ENCODE measurements around the gene OR2T3.
"Not testable (repeated sequence)": the region's sequence is repeated elsewhere in the genome, so short reads cannot be mapped to it uniquely, and the experiment has no call there.

The OR2T3 gene

GRCh38 chr1:248473051-248473450, at the start of gene OR2T3:
TSS of gene OR2T3 (plus strand) at chr1:248473351. CDS start at chr1:248473351, 0 bp downstream.
- not testable (repeated sequence) for DNase-seq

GRCh38 chr1:248427526-248428191, 45.5 kb upstream of the OR2T3 start:
- not testable (repeated sequence) for DNase-seq

- DNase-seq: not testable (repeated sequence)
Measured at GRCh38 chr1:248428192-248428533, 45.0 kb upstream of the OR2T3 start.

GRCh38 chr1:248431683-248432082, 41.5 kb upstream of the OR2T3 start:
- DNase-seq: not testable (repeated sequence)

DNA sequence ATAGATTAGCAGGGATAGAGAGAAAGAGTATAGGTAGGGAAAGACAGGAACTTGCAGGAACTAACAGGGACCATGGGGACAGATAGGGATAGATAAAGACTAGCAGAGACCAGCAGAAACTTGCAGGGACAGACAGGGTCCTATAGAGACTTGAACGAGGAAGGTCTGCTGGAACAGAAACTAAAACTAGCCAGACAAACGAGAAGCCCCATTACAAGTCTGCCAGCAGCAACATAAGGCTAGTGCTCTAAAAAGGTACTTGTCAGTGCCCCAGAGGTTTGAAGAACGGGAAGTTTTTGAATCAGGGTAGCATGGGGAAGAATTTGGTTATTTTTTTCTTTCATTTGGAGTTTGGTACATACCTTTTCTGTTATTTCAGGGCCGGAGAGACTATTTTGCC, 41.0 kb upstream of the OR2T3 start:
- DNase-seq: not testable (repeated sequence)

DNA sequence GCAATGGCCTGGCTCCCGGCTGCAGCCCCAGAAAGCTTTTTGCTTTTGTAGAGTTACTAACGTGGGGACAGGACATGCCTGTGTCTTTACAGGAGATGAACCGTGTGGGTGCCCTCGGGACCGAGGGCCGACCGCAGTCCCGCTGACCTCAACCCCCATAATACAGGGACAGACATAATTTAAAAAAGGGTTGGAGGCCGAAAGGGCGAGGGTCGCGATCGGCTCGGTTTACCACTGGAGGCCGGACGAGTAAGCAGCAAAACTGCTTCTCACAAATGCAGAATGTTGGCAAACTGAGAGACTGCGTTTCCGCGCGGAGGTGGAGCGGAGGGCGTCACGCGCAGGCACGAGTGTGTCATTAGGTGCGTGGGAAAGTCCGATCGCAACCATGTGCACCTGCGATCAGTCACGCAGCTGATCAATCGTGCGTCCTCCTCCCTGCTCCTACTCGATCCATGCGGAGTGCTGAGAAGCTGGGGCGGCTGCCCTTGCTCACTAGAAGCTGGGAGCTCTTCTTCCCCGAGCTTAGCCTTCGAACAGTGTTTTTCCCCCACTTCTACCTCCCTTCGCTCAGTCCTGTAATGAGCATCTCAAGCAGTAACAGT, 39.2 kb upstream of the OR2T3 start:
- not testable (repeated sequence) for DNase-seq

DNA sequence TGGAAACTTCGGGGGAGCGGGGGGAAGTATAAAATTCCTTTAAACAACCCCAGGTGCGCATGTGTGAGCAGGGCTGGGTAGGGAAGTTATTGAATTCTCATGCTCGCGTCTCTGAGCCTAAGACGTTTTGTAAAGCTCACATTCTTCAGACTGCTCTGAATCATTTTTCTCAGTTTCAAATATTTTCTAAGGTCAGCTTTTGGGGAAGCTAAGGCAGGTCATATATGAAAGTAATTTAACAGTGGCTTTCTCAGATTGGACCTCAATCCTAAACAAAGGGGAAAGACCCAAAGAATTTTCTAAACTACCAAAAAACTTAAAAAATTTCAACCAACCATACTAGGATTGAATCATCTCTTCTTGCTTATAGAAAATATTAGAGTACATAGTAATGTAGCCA, 38.2 kb upstream of the OR2T3 start:
- not testable (repeated sequence) for DNase-seq

GRCh38 chr1:248436303-248436702, 36.8 kb upstream of the OR2T3 start:
- not testable (repeated sequence) for DNase-seq

GRCh38 chr1:248438668-248439067, 34.5 kb upstream of the OR2T3 start:
- DNase-seq: not testable (repeated sequence)

- not testable (repeated sequence) for DNase-seq
Measured at GRCh38 chr1:248439283-248439682, 33.9 kb upstream of the OR2T3 start.

GRCh38 chr1:248442500-248443277, 30.5 kb upstream of the OR2T3 start:
- not testable (repeated sequence) for DNase-seq

GRCh38 chr1:248444603-248445002, 28.5 kb upstream of the OR2T3 start:
- DNase-seq: not testable (repeated sequence)

DNA sequence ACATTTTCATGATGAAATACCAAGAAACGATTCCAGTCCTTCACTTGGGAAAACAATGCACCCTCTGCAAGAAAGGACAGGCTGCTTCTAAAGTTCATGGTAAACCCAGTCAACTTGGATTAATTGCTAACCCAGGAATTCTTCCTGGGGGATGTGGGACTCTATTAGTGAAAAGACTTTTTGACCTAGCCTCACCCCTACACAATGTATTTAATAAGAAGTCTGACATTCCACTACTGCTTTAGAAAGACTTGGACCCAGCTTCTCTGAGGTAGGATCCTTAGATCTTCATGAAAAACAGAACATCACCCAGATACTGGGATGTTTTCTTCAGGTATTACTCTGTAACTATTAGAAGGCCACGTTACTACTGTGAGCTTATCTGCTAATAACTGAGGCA, 27.8 kb upstream of the OR2T3 start, which contains the start of gene OR2T2:
OR2T2 (plus strand) TSS at position 239 of the 400 bp plus-strand sequence. CDS start 7,161 bp downstream, outside the sequence.
- DNase-seq: not testable (repeated sequence)

DNA sequence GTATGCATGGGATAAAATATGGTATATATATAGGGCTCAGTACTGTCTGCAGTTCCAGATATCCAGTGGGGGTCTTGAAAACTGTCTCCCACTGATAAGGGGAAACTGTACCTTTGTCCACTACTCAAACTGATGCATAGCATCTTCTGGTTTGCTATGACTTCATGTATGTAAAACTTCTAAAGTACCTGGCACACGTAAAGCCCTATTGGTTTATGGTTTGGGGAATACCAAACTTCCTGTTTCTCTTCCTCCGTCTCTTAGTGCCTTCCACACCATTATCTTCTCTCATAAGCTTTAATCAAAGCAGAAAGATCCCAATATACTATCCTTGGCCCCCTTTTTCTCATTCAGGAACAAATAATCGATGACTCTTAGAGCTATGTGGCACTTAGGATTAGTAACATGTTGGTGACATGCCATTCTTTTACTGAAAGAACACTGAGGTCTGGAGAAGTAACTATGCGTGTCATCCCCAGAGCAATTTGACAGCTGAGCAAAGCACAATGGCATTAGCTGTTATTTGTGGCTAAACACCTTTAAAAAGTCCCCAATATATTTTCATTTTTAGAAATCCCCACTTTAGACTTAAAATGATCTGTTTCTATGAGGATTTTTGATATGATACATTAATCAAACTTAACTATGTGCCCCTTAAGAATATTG, 24.6 kb upstream of the OR2T3 start:
- DNase-seq: not testable (repeated sequence)

DNA sequence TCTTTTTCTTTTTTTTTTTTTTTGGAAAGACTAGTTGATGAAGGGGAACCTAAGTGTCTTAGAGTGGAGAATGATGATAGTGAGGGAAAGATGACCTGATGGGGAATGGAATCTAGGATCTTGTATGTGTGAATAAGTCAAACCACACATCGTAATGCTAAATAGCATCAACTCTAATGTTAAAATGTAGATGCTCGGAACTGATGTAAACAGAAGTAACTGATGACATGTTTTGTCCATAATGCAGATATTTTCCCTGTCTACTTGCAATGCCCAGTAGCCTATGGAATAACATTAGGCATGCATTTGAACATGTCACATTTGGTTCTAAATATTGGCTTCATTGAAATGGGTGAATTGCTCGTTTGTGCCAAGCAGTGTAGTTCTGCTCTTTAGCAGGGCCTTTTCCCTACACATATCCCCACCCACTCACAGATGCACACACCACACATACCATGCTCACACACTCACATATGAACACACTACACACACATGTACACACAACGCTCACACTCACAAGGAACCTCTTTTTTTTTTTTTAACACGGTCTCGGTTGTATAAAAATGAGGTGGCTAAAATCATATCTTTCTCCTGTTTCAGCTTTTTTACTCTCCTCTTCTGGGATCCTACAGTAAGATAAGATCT, 23.2 kb upstream of the OR2T3 start:
- not testable (repeated sequence) for DNase-seq

- not testable (repeated sequence) for DNase-seq
Measured at GRCh38 chr1:248450466-248451145, 22.5 kb upstream of the OR2T3 start.

DNA sequence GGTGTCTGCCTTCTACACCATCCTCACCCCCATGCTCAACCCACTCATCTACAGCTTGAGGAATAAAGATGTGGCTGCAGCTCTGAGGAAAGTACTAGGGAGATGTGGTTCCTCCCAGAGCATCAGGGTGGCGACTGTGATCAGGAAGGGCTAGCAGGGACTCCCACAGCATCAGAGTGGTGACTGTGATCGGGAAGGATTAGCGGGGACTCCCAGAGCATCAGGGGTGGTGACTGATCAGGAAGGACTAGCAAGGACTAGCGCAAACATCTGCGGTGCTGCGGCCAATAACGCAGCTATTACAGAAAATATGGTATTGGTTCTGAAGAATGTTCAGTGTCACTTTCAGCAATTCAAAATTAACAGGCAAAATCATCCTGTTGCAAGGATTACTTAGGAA, 19.5 kb upstream of the OR2T3 start:
- DNase-seq: not testable (repeated sequence)

DNA sequence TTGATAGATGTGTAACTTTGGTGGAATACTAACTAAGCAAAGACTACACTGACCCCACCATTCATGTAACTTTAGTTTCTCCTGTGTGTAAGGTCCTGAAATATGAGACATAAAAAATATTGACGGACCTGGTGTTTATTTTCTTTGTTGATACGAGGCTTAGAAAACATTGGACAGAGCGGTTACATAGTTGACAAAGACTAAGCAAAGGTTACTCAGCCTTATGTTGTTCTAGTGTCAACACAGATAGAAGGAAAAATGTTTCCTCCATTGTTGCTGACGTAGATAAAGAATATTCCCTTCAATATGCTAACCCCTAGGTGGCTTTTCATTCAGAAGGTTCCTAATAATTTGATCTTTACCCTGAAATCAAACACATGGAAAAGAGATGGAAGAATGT, 18.1 kb upstream of the OR2T3 start:
- DNase-seq: not testable (repeated sequence)

DNA sequence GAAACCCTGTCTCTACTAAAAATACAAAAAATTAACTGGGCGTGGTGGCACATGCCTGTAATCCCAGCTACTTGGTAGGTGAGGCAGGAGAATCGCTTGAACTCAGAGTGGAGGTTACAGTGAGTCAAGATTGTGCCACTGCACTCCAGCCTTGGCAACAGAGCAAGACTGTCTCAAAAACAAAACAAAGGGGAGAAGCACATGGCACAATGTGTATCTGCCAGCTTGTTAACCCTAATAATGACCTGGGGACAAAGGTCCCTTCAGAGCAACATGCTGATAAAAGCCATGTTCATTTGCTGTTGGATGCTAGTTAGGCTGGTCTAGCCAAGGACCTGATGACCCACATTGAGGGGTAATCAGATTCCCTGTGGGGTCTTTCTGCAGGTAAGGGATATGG, 16.5 kb upstream of the OR2T3 start:
- not testable (repeated sequence) for DNase-seq

GRCh38 chr1:248459117-248459516, 14.0 kb upstream of the OR2T3 start:
- not testable (repeated sequence) for DNase-seq

GRCh38 chr1:248471154-248471553, 2.0 kb upstream of the OR2T3 start:
- no peak for DNase-seq

- DNase-seq: not testable (repeated sequence)
Measured at GRCh38 chr1:248472111-248472510, 1.0 kb upstream of the OR2T3 start.
